Sigmoid colon (tissue), 4 donors: ENCODE results near the gene SRGN.

Experiments
- CTCF ChIP-seq, 4 experiments: fragments of 450-650 bp in 3 of 4; fragments of 200-600 bp in 1 of 4; IDR thresholded peaks; one replicate each; pipeline ENCODE4 v1.5.1; 2016 to 2019; ENCODE audit warnings: antibody characterized with exemption in 4 of 4, mild to moderate bottlenecking in 3 of 4, moderate library complexity in 2 of 4
- EP300 ChIP-seq, 4 donors: sonication (generic); formaldehyde crosslinking; IDR thresholded peaks; one replicate each; pipeline ENCODE4 v1.6.1; 2017; ENCODE audit warnings: antibody characterized with exemption in 4 of 4
- POLR2A ChIP-seq, 2 donors: fragments of 450-650 bp; IDR thresholded peaks; one replicate each; pipeline ENCODE4 v1.6.1; 2016; ENCODE audit warnings: antibody characterized with exemption in 2 of 2, mild to moderate bottlenecking in 2 of 2, moderate library complexity in 2 of 2

GRCh38 chr10:69067189-69067588, 20.7 kb upstream of the SRGN start:
- TF ChIP-seq POLR2A (IDR thresholded peaks at IDR 0.05) (no peak), CTCF (IDR thresholded peaks at IDR 0.05) (no peak), EP300 (IDR thresholded peaks at IDR 0.05) (no peak)
